Lung (tissue), 12 donors: ENCODE data around the gene HNRNPUL1. TPM values are rescaled to one million over a fixed set of nuclear protein-coding genes. Genes with fewer than 3 reads are reported as not detected.

Source experiments
- ATAC-seq: fragments of 200-7000 bp; cut with Tn5 transposase; one replicate; pipeline ENCODE4 v1.9.1; 2020; ENCODE audit warnings: moderate number of reproducible peaks; ENCODE audit not compliant: insufficient read depth, low FRiP score
- DNase-seq, 3 donors: peaks; one replicate each; pipeline ENCODE4 v3.0.0-alpha.2; 2013 to 2017
- H3K27ac ChIP-seq, 2 donors: one replicate each; pipeline ENCODE4 v1.5.1; 2013; ENCODE audit warnings: mild to moderate bottlenecking in 2 of 2, moderate library complexity in 2 of 2, control low read depth in 1 of 2, inconsistent platforms in 1 of 2, low read depth in 1 of 2, low read length in 1 of 2
- H3K27me3 ChIP-seq, 3 donors: one replicate each; pipeline ENCODE4 v1.5.1; 2013; ENCODE audit warnings: low read length in 2 of 3; ENCODE audit not compliant: control insufficient read depth in 3 of 3, insufficient read depth in 3 of 3
- H3K36me3 ChIP-seq, 4 donors: one replicate each; pipeline ENCODE4 v1.5.1; 2013; ENCODE audit warnings: low read length in 4 of 4, mild to moderate bottlenecking in 1 of 4, moderate library complexity in 1 of 4; ENCODE audit not compliant: control insufficient read depth in 4 of 4, insufficient read depth in 4 of 4
- H3K4me1 ChIP-seq, 5 donors: one replicate each; pipeline ENCODE4 v1.5.1; 2013; ENCODE audit warnings: low read length in 5 of 5, mild to moderate bottlenecking in 2 of 5, moderate library complexity in 1 of 5; ENCODE audit not compliant: control insufficient read depth in 5 of 5, insufficient read depth in 5 of 5
- H3K4me3 ChIP-seq: one replicate; pipeline ENCODE4 v1.5.1; 2013; ENCODE audit warnings: mild to moderate bottlenecking, control low read depth, moderate library complexity
- H3K9ac ChIP-seq, 2 donors: one replicate each; pipeline ENCODE4 v1.5.1; 2013; ENCODE audit warnings: low read length in 2 of 2, control low read depth in 1 of 2; ENCODE audit not compliant: insufficient read depth in 1 of 2
- H3K9me3 ChIP-seq, 4 donors: one replicate each; pipeline ENCODE4 v1.5.1; 2013; ENCODE audit warnings: low read length in 3 of 4, mild to moderate bottlenecking in 1 of 4, moderate library complexity in 1 of 4; ENCODE audit not compliant: control insufficient read depth in 4 of 4, insufficient read depth in 3 of 4
- CTCF ChIP-seq: IDR thresholded peaks from 2 replicates; pipeline ENCODE4 v1.5.1; 2012; ENCODE audit warnings: mild to moderate bottlenecking; ENCODE audit errors: control extremely low read depth, extremely low read depth
- WGBS, 2 donors: extraction: QIAGEN DNeasy Blood & Tissue Kit; methylation state at CpG; one replicate each; pipeline ENCODE4 v1.1.7; 2013; 5-methylcytosine and 5-hydroxymethylcytosine counted together
- polyA plus RNA-seq, 2 donors: library from polyadenylated mRNA; stranded (reverse); fragments of 200-250 nt; gene quantifications; one replicate each; pipeline ENCODE4 v1.2.1, GENCODE V29; 2013
- total RNA-seq, 2 donors: library from RNA; depleted of rRNA in 1 of 2; stranded (reverse); fragments of >200 nt in 1 of 2; gene quantifications; one replicate each; pipeline ENCODE4 v1.2.1, GENCODE V29; 2014 to 2021
- donor health status: control.
- donor health status: control.
- donor health status: Bipolar disorder and iron deficiency.
- donor health status: healthy.
- donor health status: DM: yes; HTN: yes; CAD: no.

HNRNPUL1 gene
- total and polyA plus RNA-seq, 4 donors: 92.2 to 198 (median 144) TPM

- Histone ChIP-seq H3K4me1 (peaks cover 0 to 9% (median 0%) of the 10 kb centered on the region in 5 donors), H3K27me3 (no peaks in the 10 kb centered on the region), H3K27ac (peak overlapping the region in 1 of 2 donors; percentile 74), H3K4me3 (no peak overlapping the region), H3K9ac (no peak overlapping the region), H3K36me3 (peaks cover 0 to 11% (median 4%) of the 10 kb centered on the region in 4 donors), H3K9me3 (no peaks in the 10 kb centered on the region)
- 20 to 49% methylated on average over 5 of the region's 5 CpGs for WGBS, 2 donors
- no peak for ATAC-seq
- DNase-seq: no peak
- no peak for TF ChIP-seq CTCF
Observed at GRCh38 chr19:41334793-41335192, 70.6 kb downstream of the HNRNPUL1 start.

- ATAC-seq: no peak
- Histone ChIP-seq H3K4me1 (peaks cover 0 to 9% (median 0%) of the 10 kb centered on the region in 5 donors), H3K9me3 (no peaks in the 10 kb centered on the region), H3K9ac (no peak overlapping the region), H3K27me3 (no peaks in the 10 kb centered on the region), H3K4me3 (no peak overlapping the region), H3K27ac (no peak overlapping the region), H3K36me3 (peaks cover 0 to 11% (median 4%) of the 10 kb centered on the region in 4 donors)
- DNase-seq: no peak
- 93 to 95% methylated on average over 10 of the region's 10 CpGs for WGBS, 2 donors
- TF ChIP-seq CTCF: no peak
Observed at GRCh38 chr19:41335467-41335866, 71.3 kb downstream of the HNRNPUL1 start.

GRCh38 chr19:41339936-41340335 is 75.8 kb downstream of the HNRNPUL1 start:
- Histone ChIP-seq H3K9me3 (no peaks in the 10 kb centered on the region), H3K4me1 (peaks cover 0 to 4% (median 0%) of the 10 kb centered on the region in 5 donors), H3K27me3 (no peaks in the 10 kb centered on the region), H3K4me3 (no peak overlapping the region), H3K36me3 (peaks cover 4 to 22% (median 12%) of the 10 kb centered on the region in 4 donors), H3K9ac (no peak overlapping the region), H3K27ac (no peak overlapping the region)
- no peak for TF ChIP-seq CTCF
- no peak for ATAC-seq
- WGBS, 2 donors: 96 to 98% methylated on average over 5 of the region's 5 CpGs
- DNase-seq: no peak
